Upper lobe of right lung (tissue), 1 donor: ENCODE measurements around the gene MBLAC1. TPM values are rescaled to one million over a fixed set of nuclear protein-coding genes. Genes with fewer than 3 reads are reported as not detected.

ENCODE experiments used
- ATAC-seq: fragments of 200-7000 bp; cut with Tn5 transposase; one replicate; pipeline ENCODE4 v1.9.1; 2020; ENCODE audit warnings: mild to moderate bottlenecking, moderate library complexity
- DNase-seq: peaks from one replicate; pipeline ENCODE4 v3.0.0-alpha.2; 2020
- H3K27ac ChIP-seq: fragments of 200-600 bp; one replicate; pipeline ENCODE4 v1.8.0; 2022
- H3K27me3 ChIP-seq: fragments of 200-600 bp; one replicate; pipeline ENCODE4 v1.8.0; 2022; ENCODE audit warnings: mild to moderate bottlenecking
- H3K36me3 ChIP-seq: fragments of 200-600 bp; one replicate; pipeline ENCODE4 v1.8.0; 2022
- H3K4me1 ChIP-seq: fragments of 200-600 bp; one replicate; pipeline ENCODE4 v1.8.0; 2022
- H3K4me3 ChIP-seq: fragments of 200-600 bp; one replicate; pipeline ENCODE4 v1.8.0; 2022; ENCODE audit warnings: mild to moderate bottlenecking
- H3K9me3 ChIP-seq: fragments of 200-600 bp; one replicate; pipeline ENCODE4 v1.8.0; 2022
- CTCF ChIP-seq: fragments of 200-600 bp; IDR thresholded peaks from one replicate; pipeline ENCODE4 v1.8.0; 2022; ENCODE audit warnings: antibody characterized with exemption
- intact Hi-C: fragments of 100-400 bp; cut with DNase I; formaldehyde crosslinking; loops from one replicate; pipeline ENCODE4 v1.11.0; 2022
- total RNA-seq: library from RNA; stranded (reverse); fragmentation: NEBNext Ultra II Directional; extraction: Animal tissue kit (Norgen Biotek cat#: 25700); gene quantifications from one replicate; pipeline ENCODE4 v1.2.1, GENCODE V29; 2021
- donor health status: DM: no; HTN: yes; CAD: no; lungs with severe emphysema.

The MBLAC1 gene
- total RNA-seq, 1 donor from 2014 or later = 3.0 TPM

DNA sequence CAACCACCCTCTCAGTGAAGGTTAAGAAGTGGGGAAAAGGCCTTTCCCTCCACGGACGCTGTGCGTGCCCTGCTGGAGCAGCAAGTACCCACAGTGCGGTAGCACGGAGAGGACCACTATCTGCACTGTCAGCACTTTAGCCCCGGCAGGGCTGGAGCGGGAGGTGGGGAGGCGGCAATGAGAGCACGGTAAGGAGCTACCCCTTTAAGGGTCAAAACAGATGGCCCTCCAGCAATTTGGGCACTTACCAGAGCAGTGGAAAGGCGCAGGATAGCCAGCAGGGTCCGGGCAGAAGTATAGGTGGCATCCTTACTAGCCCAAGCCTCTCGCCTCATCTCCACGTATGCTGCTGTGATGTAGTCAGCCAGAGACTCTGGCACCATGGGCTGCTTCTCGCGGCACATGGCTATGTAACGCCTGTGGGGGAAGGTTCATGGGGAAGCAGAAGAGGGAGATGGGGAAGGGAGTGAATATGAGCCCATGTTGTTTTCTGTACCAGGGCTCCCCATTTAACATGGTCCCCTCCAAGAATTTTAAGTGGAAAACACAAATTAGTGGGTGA, 32.8 kb upstream of the MBLAC1 start:
- ATAC-seq = no peak
- no peak for DNase-seq
- intact Hi-C loops = no loop called here
- no peak for TF ChIP-seq CTCF
- Histone ChIP-seq H3K36me3 (peaks cover 90% of the 10 kb centered on the region), H3K4me3 (no peak overlapping the region), H3K4me1 (peaks cover 9% of the 10 kb centered on the region), H3K27me3 (no peaks in the 10 kb centered on the region), H3K27ac (no peak overlapping the region), H3K9me3 (no peaks in the 10 kb centered on the region)

DNA sequence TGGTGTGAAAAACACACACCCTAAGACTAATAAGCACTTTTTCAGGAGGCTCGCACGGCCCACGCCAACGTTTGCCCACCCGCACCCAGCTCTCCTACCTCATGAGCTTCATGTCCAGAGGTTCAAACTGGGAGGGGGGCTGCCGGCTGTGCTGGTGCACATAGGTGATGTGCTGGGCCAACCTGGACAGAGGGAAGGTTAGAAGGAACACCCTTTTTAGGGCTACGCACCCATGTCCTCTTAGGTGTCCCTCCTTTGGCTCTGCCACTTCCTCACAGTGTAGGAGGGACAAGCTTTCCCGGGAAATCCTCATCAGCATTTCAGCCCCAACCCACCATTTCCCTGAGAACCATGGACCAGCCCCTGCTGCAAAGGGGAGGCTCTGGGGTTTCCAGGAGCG, 31.5 kb upstream of the MBLAC1 start:
- Histone ChIP-seq H3K9me3 (no peaks in the 10 kb centered on the region), H3K36me3 (peaks cover 91% of the 10 kb centered on the region), H3K27ac (no peak overlapping the region), H3K4me3 (no peak overlapping the region), H3K4me1 (peaks cover 14% of the 10 kb centered on the region), H3K27me3 (no peaks in the 10 kb centered on the region)
- no peak for TF ChIP-seq CTCF
- DNase-seq (no peak), ATAC-seq (no peak)
- intact Hi-C loops = no loop called here

GRCh38 chr7:100095704-100096103, 31.1 kb upstream of the MBLAC1 start:
- DNase-seq = no peak
- Histone ChIP-seq H3K4me3 (no peak overlapping the region), H3K27ac (no peak overlapping the region), H3K36me3 (peaks cover 87% of the 10 kb centered on the region), H3K4me1 (peaks cover 14% of the 10 kb centered on the region), H3K9me3 (no peaks in the 10 kb centered on the region), H3K27me3 (no peaks in the 10 kb centered on the region)
- no peak for ATAC-seq
- no peak for TF ChIP-seq CTCF
- intact Hi-C loops = no loop called here

GRCh38 chr7:100098913-100099312, 27.9 kb upstream of the MBLAC1 start:
- Histone ChIP-seq H3K27ac (no peak overlapping the region), H3K36me3 (peaks cover 64% of the 10 kb centered on the region), H3K27me3 (no peaks in the 10 kb centered on the region), H3K9me3 (no peaks in the 10 kb centered on the region), H3K4me1 (peaks cover 25% of the 10 kb centered on the region), H3K4me3 (no peak overlapping the region)
- DNase-seq (no peak), ATAC-seq (no peak)
- no peak for TF ChIP-seq CTCF
- intact Hi-C loops = no loop called here

- TF ChIP-seq CTCF = no peak
Observed at GRCh38 chr7:100099452-100099851, 27.3 kb upstream of the MBLAC1 start.

More at GRCh38 chr7:100099452-100099851, 27.3 kb upstream of the MBLAC1 start:
- H3K4me1 ChIP-seq = peaks cover 25% of the 10 kb centered on the region
- no peak for DNase-seq
- peak overlapping the region; percentile 97 for H3K4me3 ChIP-seq
- H3K9me3 ChIP-seq = no peaks in the 10 kb centered on the region
- intact Hi-C loops = no loop called here
- no peaks in the 10 kb centered on the region for H3K27me3 ChIP-seq
- no peak for ATAC-seq
- H3K36me3 ChIP-seq = peaks cover 61% of the 10 kb centered on the region
- H3K27ac ChIP-seq = peak overlapping the region; percentile 76
